GM10266 (cell line): ENCODE measurements around the gene NAALADL2.

Experiments
- DNase-seq: peaks from one replicate; pipeline ENCODE4 v3.0.0; 2012; ENCODE audit errors: extremely low spot score
- CTCF ChIP-seq: IDR thresholded peaks from 2 replicates; pipeline ENCODE4 v1.5.1; 2012; ENCODE audit warnings: mild to moderate bottlenecking, low read depth; ENCODE audit not compliant: control insufficient read depth, insufficient read depth; ENCODE audit errors: missing control alignments

NAALADL2 gene

GRCh38 chr3:175399156-175399840, 540.2 kb downstream of the NAALADL2 start:
- no peak for TF ChIP-seq CTCF
- no peak for DNase-seq

- DNase-seq = no peak
- TF ChIP-seq CTCF = no peak
Measured at GRCh38 chr3:175404027-175404426, 544.9 kb downstream of the NAALADL2 start.

- DNase-seq = no peak
- no peak for TF ChIP-seq CTCF
Measured at GRCh38 chr3:175404621-175405020, 545.5 kb downstream of the NAALADL2 start.

GRCh38 chr3:175410251-175410650, 551.1 kb downstream of the NAALADL2 start:
- DNase-seq = no peak
- no peak for TF ChIP-seq CTCF

- TF ChIP-seq CTCF = no peak
- DNase-seq = no peak
Measured at GRCh38 chr3:175411405-175411804, 552.3 kb downstream of the NAALADL2 start.

GRCh38 chr3:175411946-175412345, 552.8 kb downstream of the NAALADL2 start:
- TF ChIP-seq CTCF = no peak

GRCh38 chr3:175413926-175414325, 554.8 kb downstream of the NAALADL2 start:
- DNase-seq = no peak
- TF ChIP-seq CTCF = no peak

More at GRCh38 chr3:175411946-175412345, 552.8 kb downstream of the NAALADL2 start:
- DNase-seq = no peak
